SK-N-SH treated with all-trans-retinoic acid at 6 μM for 48 hours (cell line): Measurements from ENCODE around the gene STK26.
"Not testable (repeated sequence)": the region's sequence is repeated elsewhere in the genome, so short reads cannot be mapped to it uniquely, and the experiment has no call there.

Experiments used
- ATAC-seq: fragments of 200-7000 bp; cut with Tn5 transposase; 3 replicates; pipeline ENCODE4 v1.9.1; 2020; ENCODE audit warnings: mild to moderate bottlenecking, moderate library complexity
- ARNTL ChIP-seq: fragments of 450-650 bp; formaldehyde crosslinking; IDR thresholded peaks from 2 replicates; pipeline ENCODE4 v1.5.0; 2020; ENCODE audit warnings: low read depth, mild to moderate bottlenecking, moderate library complexity, borderline replicate concordance
- BACH2 ChIP-seq: fragments of 250-450 bp; sonication (Bioruptor Pico); IDR thresholded peaks from 2 replicates; pipeline ENCODE4 v1.9.0; 2021; ENCODE audit warnings: mild to moderate bottlenecking, borderline replicate concordance
- CSDC2 ChIP-seq: fragments of 250-450 bp; sonication (Bioruptor Pico); IDR thresholded peaks from 2 replicates; pipeline ENCODE4 v1.5.0; 2020; ENCODE audit warnings: mild to moderate bottlenecking, moderate library complexity
- CSRNP3 ChIP-seq: fragments of 250-450 bp; sonication (Bioruptor Pico); IDR thresholded peaks from 2 replicates; pipeline ENCODE4 v1.5.1; 2021; ENCODE audit warnings: mild to moderate bottlenecking, moderate library complexity
- ESRRG ChIP-seq: fragments of 250-450 bp; sonication (Bioruptor Pico); IDR thresholded peaks from 2 replicates; pipeline ENCODE4 v1.6.1; 2021; ENCODE audit warnings: mild to moderate bottlenecking
- ISL1 ChIP-seq: fragments of 250-450 bp; sonication (Bioruptor Pico); IDR thresholded peaks from 2 replicates; pipeline ENCODE4 v2.1.2; 2022; ENCODE audit warnings: mild to moderate bottlenecking, moderate library complexity
- OSR1 ChIP-seq: fragments of 250-450 bp; sonication (Bioruptor Pico); IDR thresholded peaks from 2 replicates; pipeline ENCODE4 v1.8.0; 2022; ENCODE audit warnings: moderate library complexity, mild to moderate bottlenecking, inconsistent platforms
- PPARA ChIP-seq: fragments of 250-450 bp; sonication (Bioruptor Pico); IDR thresholded peaks from 2 replicates; pipeline ENCODE4 v1.5.0; 2020; ENCODE audit warnings: mild to moderate bottlenecking, borderline replicate concordance
- RARB ChIP-seq: fragments of 250-450 bp; sonication (Bioruptor Pico); IDR thresholded peaks from 2 replicates; pipeline ENCODE4 v1.8.0; 2021; ENCODE audit warnings: mild to moderate bottlenecking, moderate library complexity
- SNAI2 ChIP-seq: fragments of 250-450 bp; sonication (Bioruptor Pico); IDR thresholded peaks from 2 replicates; pipeline ENCODE4 v1.5.0; 2020; ENCODE audit warnings: mild to moderate bottlenecking, moderate library complexity
- TCF4 ChIP-seq: fragments of 250-450 bp; sonication (Bioruptor Pico); IDR thresholded peaks from 2 replicates; pipeline ENCODE4 v1.8.0; 2021; ENCODE audit warnings: mild to moderate bottlenecking, moderate library complexity, borderline replicate concordance
- TOX ChIP-seq: fragments of 250-450 bp; sonication (Bioruptor Pico); IDR thresholded peaks from 2 replicates; pipeline ENCODE4 v1.8.0; 2021; ENCODE audit warnings: mild to moderate bottlenecking, moderate library complexity, borderline replicate concordance
- TSHZ2 ChIP-seq: fragments of 250-450 bp; sonication (Bioruptor Pico); IDR thresholded peaks from 2 replicates; pipeline ENCODE4 v1.5.0; 2020; ENCODE audit warnings: mild to moderate bottlenecking, moderate library complexity
- ZC3H10 ChIP-seq: fragments of 250-450 bp; sonication (Bioruptor Pico); IDR thresholded peaks from 2 replicates; pipeline ENCODE4 v1.5.1; 2021; ENCODE audit warnings: mild to moderate bottlenecking, moderate library complexity
- ZFP3 ChIP-seq: fragments of 250-450 bp; sonication (Bioruptor Pico); IDR thresholded peaks from 2 replicates; pipeline ENCODE4 v1.5.0; 2020; ENCODE audit warnings: mild to moderate bottlenecking, moderate library complexity
- ZFP30 ChIP-seq: fragments of 450-650 bp; formaldehyde crosslinking; IDR thresholded peaks from 2 replicates; pipeline ENCODE4 v1.5.0; 2022; ENCODE audit warnings: mild to moderate bottlenecking, moderate library complexity
- ZNF565 ChIP-seq: fragments of 450-650 bp; formaldehyde crosslinking; conservative IDR thresholded peaks from 2 replicates; pipeline ENCODE4 v1.5.0; 2020; ENCODE audit warnings: low read depth, mild to moderate bottlenecking, moderate library complexity
- ZNF70 ChIP-seq: fragments of 450-650 bp; formaldehyde crosslinking; IDR thresholded peaks from 2 replicates; pipeline ENCODE4 v1.5.0; 2020; ENCODE audit warnings: mild to moderate bottlenecking, moderate library complexity
- ZNF8 ChIP-seq: fragments of 450-650 bp; formaldehyde crosslinking; IDR thresholded peaks from 2 replicates; pipeline ENCODE4 v1.5.0; 2020; ENCODE audit warnings: mild to moderate bottlenecking, moderate library complexity
- TF ChIP-seq, protein P1 (sequence below): fragments of 250-450 bp; sonication (Bioruptor Pico); IDR thresholded peaks from 2 replicates; pipeline ENCODE4 v1.5.1; 2020; ENCODE audit warnings: low read depth, mild to moderate bottlenecking, moderate library complexity

STK26 gene

GRCh38 chrX:132004728-132005127, 18.4 kb upstream of the STK26 start:
- TF ChIP-seq ISL1 (CRISPR knock-in tag) (no peak), CSDC2 (CRISPR knock-in tag) (no peak), ZNF70 (CRISPR knock-in tag) (no peak), ZNF8 (CRISPR knock-in tag) (no peak), ZNF565 (no peak), ARNTL (CRISPR knock-in tag) (no peak), SNAI2 (CRISPR knock-in tag) (no peak), TSHZ2 (CRISPR knock-in tag) (no peak), TCF4 (CRISPR knock-in tag) (no peak), BACH2 (no peak), CSRNP3 (CRISPR knock-in tag) (no peak), ESRRG (CRISPR knock-in tag) (no peak), TOX (CRISPR knock-in tag) (no peak), ZFP3 (CRISPR knock-in tag) (no peak)
- TF ChIP-seq, protein P1, sequence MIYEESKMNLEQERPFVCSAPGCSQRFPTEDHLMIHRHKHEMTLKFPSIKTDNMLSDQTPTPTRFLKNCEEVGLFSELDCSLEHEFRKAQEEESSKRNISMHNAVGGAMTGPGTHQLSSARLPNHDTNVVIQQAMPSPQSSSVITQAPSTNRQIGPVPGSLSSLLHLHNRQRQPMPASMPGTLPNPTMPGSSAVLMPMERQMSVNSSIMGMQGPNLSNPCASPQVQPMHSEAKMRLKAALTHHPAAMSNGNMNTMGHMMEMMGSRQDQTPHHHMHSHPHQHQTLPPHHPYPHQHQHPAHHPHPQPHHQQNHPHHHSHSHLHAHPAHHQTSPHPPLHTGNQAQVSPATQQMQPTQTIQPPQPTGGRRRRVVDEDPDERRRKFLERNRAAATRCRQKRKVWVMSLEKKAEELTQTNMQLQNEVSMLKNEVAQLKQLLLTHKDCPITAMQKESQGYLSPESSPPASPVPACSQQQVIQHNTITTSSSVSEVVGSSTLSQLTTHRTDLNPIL (CRISPR knock-in tag): no peak
- ATAC-seq: no peak

GRCh38 chrX:132009350-132009749, 13.8 kb upstream of the STK26 start:
- no peak for ATAC-seq

DNA sequence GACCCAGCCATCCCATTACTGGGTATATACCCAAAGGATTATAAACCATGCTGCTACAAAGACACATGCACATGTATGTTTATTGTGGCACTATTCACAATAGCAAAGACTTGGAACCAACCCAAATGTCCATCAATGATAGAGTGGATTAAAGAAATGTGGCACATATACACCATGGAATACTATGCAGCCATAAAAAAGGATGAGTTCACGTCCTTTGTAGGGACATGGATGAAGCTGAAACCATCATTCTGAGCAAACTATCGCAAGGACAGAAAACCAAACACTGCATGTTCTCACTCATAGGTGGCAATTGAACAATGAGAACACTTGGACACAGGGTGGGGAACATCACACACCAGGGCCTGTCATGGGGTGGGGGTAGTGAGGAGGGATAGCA, 12.9 kb upstream of the STK26 start:
- not testable (repeated sequence) for ATAC-seq

More at GRCh38 chrX:132009350-132009749, 13.8 kb upstream of the STK26 start:
- TF ChIP-seq ZFP30 (CRISPR knock-in tag): no peak
- TF ChIP-seq, protein P1 (CRISPR knock-in tag): no peak
- no peak for TF ChIP-seq CSRNP3 (CRISPR knock-in tag)
- TF ChIP-seq ARNTL (CRISPR knock-in tag): no peak
- no peak for TF ChIP-seq ZFP3 (CRISPR knock-in tag)
- TF ChIP-seq OSR1: no peak
- TF ChIP-seq PPARA (CRISPR knock-in tag): no peak
- no peak for TF ChIP-seq CSDC2 (CRISPR knock-in tag)
- no peak for TF ChIP-seq RARB (CRISPR knock-in tag)
- TF ChIP-seq SNAI2 (CRISPR knock-in tag): no peak

DNA sequence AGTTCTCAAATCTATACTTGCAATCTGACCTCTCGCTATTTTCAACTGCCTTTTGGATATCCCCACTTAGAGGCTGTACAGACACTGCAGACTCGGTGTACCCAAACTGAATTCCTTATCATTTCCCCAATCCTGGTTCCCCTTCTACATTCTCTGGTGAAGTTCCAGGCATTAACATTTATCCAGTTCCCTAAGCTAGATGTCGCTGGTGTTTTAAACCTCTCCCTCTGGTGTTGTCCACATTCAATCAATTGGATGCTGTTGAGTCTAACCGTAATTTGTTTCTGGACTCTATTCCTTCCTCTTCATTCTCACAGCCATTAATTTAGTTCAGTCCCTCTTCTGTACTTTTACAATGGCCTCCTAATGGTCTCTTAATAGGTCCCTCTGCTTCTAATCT, 7.2 kb upstream of the STK26 start:
- TF ChIP-seq ZNF565 (no peak), RARB (CRISPR knock-in tag) (no peak), ARNTL (CRISPR knock-in tag) (no peak), CSRNP3 (CRISPR knock-in tag) (no peak), ZFP3 (CRISPR knock-in tag) (no peak), SNAI2 (CRISPR knock-in tag) (no peak), PPARA (CRISPR knock-in tag) (no peak), TSHZ2 (CRISPR knock-in tag) (no peak), ZC3H10 (CRISPR knock-in tag) (no peak)
- TF ChIP-seq, protein P1 (CRISPR knock-in tag): no peak
- TF ChIP-seq, all 23 proteins: peak for 0
- no peak for ATAC-seq
